HCT116 (cell line): ENCODE measurements around the gene SFRP4.

Source experiments
- EGR1 ChIP-seq: IDR thresholded peaks from 2 replicates; pipeline ENCODE4 v1.6.1; 2012; ENCODE audit warnings: low read depth
- EZH2 ChIP-seq: fragments of 200-600 bp; sonication (generic); IDR thresholded peaks from 2 replicates; pipeline ENCODE4 v1.6.1; 2017; ENCODE audit warnings: antibody characterized with exemption, mixed run types
- POLR2A ChIP-seq: IDR thresholded peaks from 2 replicates; pipeline ENCODE4 v1.7.0; 2011; ENCODE audit warnings: borderline replicate concordance; ENCODE audit not compliant: insufficient read depth, insufficient read length; ENCODE audit errors: extremely low read depth
- SRF ChIP-seq: IDR thresholded peaks from 2 replicates; pipeline ENCODE4 v1.6.1; 2012; ENCODE audit warnings: low read depth
- TF ChIP-seq, protein P1 (sequence below): IDR thresholded peaks from 2 replicates; pipeline ENCODE4 v1.6.1; 2012; ENCODE audit warnings: low read depth
- TF ChIP-seq, protein P2 (sequence below), 3 experiments: fragments of 200-600 bp in 1 of 3; sonication (generic) in 1 of 3; IDR thresholded peaks in 2 of 3; conservative IDR thresholded peaks in 1 of 3; 2 replicates each; pipeline ENCODE4 v1.5.1; 2012 to 2017; ENCODE audit warnings: low read depth in 2 of 3, low read length in 2 of 3, antibody characterized with exemption in 1 of 3, borderline replicate concordance in 1 of 3, control low read depth in 1 of 3, mild to moderate bottlenecking in 1 of 3, mixed read lengths in 1 of 3, mixed run types in 1 of 3, moderate library complexity in 1 of 3; ENCODE audit not compliant: insufficient read depth in 1 of 3

DNA sequence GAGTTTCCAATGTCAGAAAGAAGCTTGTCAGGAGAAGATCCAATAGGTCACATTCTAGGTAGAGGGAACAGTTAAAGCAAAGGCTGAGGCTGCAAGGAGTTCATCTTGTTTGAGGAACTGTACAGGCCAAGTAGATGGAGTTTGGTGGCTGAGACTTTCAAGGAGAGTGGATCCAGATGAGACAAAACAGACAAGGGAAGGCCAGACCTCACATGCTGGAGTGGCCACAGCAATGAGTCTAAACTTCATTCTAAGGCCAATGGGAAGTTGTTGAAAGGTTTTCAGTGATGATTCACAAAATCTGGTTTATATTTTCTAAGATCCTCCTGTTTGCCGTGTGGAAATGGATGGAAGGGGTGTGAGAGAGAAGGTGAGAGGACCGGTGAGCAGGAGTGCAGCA, 43.9 kb upstream of the SFRP4 start:
- no peak for TF ChIP-seq POLR2A
- no peak for TF ChIP-seq EGR1
- TF ChIP-seq, protein P1, sequence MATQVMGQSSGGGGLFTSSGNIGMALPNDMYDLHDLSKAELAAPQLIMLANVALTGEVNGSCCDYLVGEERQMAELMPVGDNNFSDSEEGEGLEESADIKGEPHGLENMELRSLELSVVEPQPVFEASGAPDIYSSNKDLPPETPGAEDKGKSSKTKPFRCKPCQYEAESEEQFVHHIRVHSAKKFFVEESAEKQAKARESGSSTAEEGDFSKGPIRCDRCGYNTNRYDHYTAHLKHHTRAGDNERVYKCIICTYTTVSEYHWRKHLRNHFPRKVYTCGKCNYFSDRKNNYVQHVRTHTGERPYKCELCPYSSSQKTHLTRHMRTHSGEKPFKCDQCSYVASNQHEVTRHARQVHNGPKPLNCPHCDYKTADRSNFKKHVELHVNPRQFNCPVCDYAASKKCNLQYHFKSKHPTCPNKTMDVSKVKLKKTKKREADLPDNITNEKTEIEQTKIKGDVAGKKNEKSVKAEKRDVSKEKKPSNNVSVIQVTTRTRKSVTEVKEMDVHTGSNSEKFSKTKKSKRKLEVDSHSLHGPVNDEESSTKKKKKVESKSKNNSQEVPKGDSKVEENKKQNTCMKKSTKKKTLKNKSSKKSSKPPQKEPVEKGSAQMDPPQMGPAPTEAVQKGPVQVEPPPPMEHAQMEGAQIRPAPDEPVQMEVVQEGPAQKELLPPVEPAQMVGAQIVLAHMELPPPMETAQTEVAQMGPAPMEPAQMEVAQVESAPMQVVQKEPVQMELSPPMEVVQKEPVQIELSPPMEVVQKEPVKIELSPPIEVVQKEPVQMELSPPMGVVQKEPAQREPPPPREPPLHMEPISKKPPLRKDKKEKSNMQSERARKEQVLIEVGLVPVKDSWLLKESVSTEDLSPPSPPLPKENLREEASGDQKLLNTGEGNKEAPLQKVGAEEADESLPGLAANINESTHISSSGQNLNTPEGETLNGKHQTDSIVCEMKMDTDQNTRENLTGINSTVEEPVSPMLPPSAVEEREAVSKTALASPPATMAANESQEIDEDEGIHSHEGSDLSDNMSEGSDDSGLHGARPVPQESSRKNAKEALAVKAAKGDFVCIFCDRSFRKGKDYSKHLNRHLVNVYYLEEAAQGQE, result no peak
- no peak for TF ChIP-seq EZH2
- TF ChIP-seq, protein P2, sequence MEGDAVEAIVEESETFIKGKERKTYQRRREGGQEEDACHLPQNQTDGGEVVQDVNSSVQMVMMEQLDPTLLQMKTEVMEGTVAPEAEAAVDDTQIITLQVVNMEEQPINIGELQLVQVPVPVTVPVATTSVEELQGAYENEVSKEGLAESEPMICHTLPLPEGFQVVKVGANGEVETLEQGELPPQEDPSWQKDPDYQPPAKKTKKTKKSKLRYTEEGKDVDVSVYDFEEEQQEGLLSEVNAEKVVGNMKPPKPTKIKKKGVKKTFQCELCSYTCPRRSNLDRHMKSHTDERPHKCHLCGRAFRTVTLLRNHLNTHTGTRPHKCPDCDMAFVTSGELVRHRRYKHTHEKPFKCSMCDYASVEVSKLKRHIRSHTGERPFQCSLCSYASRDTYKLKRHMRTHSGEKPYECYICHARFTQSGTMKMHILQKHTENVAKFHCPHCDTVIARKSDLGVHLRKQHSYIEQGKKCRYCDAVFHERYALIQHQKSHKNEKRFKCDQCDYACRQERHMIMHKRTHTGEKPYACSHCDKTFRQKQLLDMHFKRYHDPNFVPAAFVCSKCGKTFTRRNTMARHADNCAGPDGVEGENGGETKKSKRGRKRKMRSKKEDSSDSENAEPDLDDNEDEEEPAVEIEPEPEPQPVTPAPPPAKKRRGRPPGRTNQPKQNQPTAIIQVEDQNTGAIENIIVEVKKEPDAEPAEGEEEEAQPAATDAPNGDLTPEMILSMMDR (IDR thresholded peaks at IDR 0.05 in 2 of 3, conservative IDR thresholded peaks at IDR 0.05 in 1 of 3; ENCODE audit: borderline replicate concordance in 1 of 3, insufficient read depth in 1 of 3, low read depth in 2 of 3, low read length in 2 of 3), result no peak
- no peak for TF ChIP-seq SRF
